Raji (cell line): ENCODE data around the gene PPFIA1.

ENCODE experiments used
- POLR2A ChIP-seq: IDR thresholded peaks from 2 replicates; pipeline ENCODE4 v1.6.1; 2011; ENCODE audit warnings: low read depth, low read length, control low read depth; ENCODE audit not compliant: insufficient read depth

The PPFIA1 gene

GRCh38 chr11:70246196-70246595 lies 24.3 kb upstream of the PPFIA1 start:
- TF ChIP-seq POLR2A = no peak

GRCh38 chr11:70247042-70247709 lies 23.3 kb upstream of the PPFIA1 start:
- no peak for TF ChIP-seq POLR2A

DNA sequence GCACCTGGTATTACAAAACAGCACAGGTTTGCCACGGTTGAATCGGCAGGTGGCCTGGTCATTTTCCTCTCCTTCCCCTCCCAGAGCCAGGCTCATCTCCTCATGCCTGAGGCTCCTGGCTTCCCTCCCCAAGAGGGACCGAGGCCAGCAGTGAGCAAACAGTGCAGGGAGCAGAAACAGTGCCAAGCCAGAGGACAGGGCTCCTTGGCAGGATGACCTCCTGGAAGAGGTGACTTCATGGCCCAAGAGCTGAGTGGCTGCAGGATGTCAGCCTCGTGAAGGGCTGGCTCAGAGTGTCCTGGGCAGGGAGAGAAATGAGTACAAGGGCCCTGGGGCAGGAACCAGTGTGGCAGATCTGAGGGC lies 22.8 kb upstream of the PPFIA1 start:
- TF ChIP-seq POLR2A = no peak

- no peak for TF ChIP-seq POLR2A
These were observed 19.4 kb upstream of the PPFIA1 start for GRCh38 chr11:70250876-70251658.

DNA sequence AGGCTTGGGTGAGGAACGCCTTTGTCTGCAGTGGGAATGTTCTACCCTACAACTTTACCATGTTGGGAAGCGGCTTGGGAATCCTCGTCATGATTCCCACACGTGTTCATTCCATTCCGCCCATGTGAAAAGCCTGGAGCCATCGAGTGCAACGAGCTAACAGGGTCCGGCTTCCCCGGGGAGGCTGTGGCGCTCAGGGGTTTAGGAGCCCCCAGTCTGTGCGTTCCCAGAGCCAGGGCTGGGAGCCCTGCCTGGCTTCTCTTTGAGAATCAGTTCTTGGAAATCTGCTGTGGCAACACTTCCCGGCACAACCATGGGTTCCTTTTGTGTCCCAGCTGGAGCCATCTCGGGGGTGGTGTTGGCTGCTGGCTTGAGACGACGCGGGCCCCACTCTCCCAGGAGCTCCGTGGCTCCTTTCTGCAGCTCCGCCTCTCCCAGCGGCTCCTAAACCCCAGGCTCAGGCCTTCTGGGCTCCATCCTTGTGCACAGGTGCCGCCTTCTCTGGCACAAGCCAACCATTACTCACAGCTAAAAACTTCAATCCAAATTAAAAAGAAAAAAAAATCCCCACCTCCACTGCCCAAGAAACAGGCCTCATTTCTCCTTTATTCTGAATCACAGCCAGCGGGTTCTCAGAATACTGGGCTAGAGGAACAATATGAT lies 18.7 kb upstream of the PPFIA1 start:
- TF ChIP-seq POLR2A = no peak

- TF ChIP-seq POLR2A = no peak
These were observed 17.6 kb upstream of the PPFIA1 start for GRCh38 chr11:70252844-70253243.

DNA sequence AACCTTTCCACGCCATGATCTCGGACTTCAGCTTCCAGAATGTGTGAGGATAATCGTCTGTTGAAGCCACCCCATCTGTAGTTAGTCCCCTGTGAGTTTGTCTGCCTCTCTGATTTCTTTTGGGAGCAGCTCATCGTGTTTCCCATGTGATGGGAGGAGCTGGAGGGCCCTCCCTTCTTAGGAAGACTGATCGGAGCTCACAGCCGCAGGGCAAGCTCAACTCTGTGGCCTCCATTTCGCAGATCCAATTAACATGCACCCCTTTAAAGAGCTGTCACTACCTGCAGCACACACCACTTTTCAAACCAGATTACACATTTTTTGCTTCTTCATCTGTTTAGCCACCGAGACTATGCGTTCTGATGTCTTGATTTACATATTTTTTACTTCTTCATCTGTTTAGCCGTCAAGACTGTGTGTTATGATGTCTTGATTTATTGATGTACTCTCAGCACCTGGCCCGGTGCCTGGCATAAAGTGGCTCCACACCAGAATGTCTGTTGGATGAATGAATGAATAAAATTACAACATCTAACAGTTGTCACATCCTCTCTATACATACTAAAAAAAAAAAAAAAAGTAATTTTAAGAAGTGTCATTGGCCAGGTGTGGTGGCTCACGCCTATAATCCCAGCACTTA lies 14.9 kb upstream of the PPFIA1 start:
- TF ChIP-seq POLR2A = no peak

GRCh38 chr11:70262951-70263350 lies 7.5 kb upstream of the PPFIA1 start:
- TF ChIP-seq POLR2A = no peak

DNA sequence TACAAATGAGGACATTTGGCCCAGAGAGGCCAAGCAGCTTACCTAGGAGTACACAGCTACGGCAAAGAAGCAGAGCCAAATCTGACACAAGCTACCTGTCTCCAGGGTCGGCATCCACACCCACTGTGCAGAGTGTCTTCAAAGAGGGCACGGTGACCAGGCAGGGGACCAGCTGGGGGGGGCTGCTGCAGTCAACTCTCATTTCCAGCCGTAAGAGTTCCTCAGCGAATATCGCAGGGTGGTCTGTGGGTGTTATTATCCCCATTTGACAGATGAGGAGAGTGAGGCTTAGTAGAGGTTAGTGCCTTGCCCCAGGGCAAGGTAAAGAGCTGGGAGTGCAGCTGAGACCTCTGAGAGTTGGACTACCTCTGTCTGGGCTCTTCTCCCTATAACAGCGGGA lies 7.1 kb upstream of the PPFIA1 start:
- no peak for TF ChIP-seq POLR2A

DNA sequence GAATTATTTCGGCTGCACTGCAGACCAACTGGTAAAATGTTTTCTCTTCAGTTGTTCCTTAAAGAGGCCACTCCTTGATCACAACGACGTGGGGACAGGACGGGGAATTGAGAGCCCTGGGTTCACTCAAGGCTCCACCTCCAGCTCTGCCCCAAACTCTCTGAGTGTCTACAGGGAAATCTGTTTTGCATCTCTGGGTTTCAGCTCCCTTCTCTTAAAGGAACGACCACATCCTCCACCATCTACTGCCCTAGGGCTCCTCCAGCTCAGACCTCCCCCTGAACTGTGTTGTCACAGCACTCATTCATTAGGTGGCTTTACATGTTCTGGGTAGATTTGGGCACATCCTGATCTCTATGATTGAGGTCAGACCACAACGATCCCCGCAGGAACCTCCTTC lies 5.1 kb upstream of the PPFIA1 start:
- no peak for TF ChIP-seq POLR2A

DNA sequence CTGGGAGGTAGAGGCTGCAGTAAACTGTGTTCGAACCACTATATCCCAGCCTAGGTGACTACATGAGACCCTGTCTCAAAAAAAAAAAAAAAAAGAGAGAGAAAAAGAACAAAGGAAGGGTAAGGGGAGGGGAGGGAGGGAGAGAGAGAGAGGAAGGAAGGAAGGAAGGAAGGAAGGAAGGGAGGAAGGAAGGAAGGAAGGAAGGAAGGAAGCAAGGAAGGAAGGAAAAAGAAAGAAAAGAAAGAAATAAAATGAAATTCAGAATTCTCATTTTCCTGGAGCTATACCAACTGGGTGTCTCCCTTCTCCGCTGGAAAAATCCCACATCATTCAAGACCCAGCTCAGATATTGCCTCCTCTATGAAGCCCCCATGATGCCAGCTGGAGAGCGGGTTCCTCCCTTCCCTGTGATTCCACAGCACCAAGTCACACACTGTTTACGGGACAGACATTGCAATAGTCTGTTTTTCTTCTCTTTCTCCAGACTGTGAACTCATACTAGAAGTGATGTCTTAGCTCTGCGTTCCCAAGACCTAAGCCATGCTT lies 3.0 kb upstream of the PPFIA1 start:
- TF ChIP-seq POLR2A = no peak

GRCh38 chr11:70268526-70268925 lies 2.0 kb upstream of the PPFIA1 start:
- TF ChIP-seq POLR2A = no peak

DNA sequence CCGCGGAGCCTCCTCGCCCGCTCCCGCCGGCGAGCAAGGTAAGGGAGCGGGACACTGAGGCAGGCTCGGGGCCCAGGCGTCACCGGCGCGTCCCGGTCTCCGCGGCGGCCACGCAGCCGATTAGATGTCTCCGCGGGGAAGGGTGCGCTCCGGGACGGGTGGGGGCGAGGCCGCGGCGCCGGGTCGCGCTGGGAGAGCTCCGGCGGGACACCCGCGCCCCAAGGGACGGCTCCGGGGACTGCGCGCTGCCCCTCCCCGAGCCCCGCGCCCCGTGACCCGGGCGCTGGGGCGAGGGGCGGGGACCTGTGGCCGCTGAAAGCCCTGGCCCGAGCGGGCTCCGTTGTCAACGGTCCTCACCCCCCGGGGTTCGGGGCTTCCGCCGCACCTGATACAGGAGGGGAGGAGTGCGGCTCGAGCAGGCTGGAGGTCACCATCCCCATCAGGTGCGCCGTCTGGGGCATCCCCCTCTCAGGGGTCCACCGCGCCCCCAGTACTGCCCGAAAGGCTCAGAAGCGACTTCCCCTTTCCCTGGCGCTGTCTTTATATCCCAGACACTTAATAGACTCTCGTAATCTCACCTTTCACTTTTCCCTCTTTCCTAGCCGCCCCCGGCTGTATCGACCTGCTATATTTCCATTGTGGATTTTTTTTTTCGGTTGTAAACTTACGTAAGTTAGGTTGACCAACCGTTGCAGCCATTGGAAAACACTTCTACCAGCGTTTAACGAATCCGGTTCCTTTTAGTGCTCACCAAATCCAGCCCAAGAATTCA lies 573 bp downstream of the PPFIA1 start:
- no peak for TF ChIP-seq POLR2A

GRCh38 chr11:70271649-70271953 lies 1.1 kb downstream of the PPFIA1 start:
- TF ChIP-seq POLR2A = no peak

DNA sequence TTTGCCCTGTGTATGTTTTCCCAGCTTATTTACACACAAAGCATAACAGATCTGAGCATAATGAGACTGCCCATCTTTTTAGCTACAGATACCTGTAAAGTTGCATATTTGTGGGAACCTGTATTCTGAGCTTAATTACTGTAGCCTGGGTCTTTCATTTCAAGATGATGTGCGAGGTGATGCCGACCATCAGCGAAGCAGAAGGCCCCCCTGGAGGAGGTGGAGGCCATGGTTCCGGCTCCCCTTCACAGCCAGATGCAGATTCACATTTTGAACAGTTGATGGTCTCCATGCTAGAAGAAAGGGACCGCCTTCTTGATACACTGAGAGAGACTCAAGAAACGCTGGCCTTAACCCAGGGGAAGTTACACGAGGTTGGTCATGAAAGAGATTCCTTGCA lies 1.5 kb downstream of the PPFIA1 start:
- TF ChIP-seq POLR2A = no peak
